NCI-H345 (cell line): ENCODE data around the gene SHANK1.

ENCODE experiments used
- DNase-seq: peaks from one replicate; lab custom pipeline; 2025; lab: John Stamatoyannopoulos, UW

Gene SHANK1

GRCh38 chr19:50686310-50687032 lies 33.1 kb downstream of the SHANK1 start:
- DNase-seq, result no peak

DNA sequence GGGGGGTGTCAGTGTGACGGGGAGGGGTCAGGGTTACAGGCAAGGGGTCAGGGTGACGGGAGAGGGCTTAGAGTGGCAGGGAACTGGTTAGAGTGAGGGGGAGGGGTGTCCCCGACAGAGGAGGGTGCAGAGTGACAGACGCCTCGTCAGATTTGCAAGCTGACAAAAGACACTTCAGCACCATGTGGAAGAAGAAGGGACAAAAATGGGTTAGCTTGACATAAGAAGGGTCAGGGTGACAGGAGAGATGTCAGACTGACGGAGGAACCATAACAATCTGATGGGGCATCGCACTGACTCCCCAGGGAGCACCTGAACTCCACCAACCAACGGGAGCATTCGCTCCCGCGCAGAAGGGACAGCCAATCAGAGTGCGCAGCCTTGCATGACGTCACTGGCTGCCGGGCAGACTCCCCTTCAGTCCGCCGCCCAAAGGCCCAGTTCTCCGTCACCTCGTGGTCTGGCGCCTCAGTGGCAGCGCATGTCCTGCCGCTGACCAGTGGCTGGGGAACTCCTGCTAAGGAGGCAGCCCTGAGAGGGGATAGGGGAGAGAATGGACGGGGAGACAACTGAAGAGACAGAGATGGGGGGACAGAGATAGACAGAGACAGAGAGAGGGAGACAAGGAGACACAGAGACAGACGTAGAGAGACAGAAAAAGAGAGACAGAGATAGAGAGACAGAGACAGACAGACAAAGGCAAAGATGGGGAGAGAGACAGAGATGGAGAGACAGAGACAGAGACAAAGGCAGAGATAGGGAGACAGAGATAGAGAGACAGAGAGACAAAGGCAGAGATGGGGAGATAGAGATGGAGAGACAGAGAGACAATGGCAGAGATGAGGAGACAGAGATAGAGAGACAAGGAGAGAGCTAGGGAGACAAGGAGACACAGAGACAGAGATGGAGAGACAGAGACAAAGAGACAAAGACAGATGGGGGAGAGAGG lies 40.2 kb downstream of the SHANK1 start:
- DNase-seq, result no peak

GRCh38 chr19:50678323-50678722 lies 41.3 kb downstream of the SHANK1 start:
- DNase-seq, result no peak

GRCh38 chr19:50677636-50678035 lies 42.0 kb downstream of the SHANK1 start:
- no peak for DNase-seq

DNA sequence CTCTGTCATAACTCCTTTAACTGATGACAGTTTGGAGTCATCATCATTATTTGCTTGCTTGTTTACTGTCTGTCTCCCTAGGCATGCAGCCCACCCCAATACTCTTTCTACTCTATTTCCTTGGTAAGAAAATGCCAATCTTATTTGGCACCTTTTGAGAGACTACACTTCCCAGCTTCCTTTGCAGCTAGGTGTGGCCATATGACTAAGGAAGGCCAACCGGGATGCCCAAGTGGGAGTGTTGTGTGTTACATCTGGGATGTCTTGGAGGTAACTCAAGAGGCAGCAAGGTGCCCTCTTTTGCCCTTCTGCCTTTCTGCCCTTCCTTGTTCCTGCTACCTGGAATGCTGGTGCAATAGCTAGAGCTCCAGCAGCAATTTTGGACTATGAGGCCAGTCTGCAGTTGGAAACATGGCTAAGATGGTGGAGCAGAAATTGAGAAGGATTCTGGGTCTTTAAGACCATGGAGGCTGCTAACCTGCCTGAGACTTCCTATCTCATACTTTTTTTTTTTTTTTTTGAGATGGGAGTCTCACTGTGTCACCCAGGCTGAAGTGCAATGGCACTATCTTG lies 42.9 kb downstream of the SHANK1 start:
- DNase-seq, result no peak

GRCh38 chr19:50673118-50673517 lies 46.5 kb downstream of the SHANK1 start:
- DNase-seq, result no peak

DNA sequence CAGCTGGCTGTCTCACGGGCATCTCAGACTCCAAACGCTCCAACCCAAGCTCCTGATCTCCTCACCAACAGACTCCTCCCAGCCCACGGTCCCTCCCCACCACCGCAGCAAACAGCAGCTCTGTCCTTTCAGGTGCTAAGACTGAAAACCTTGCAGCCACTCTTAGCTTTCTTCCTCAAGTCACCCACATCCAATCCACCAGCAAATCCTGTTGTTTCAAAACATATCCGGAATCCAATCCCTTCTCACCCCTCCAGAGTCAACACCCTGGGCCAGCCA lies 49.6 kb downstream of the SHANK1 start:
- DNase-seq, result no peak

DNA sequence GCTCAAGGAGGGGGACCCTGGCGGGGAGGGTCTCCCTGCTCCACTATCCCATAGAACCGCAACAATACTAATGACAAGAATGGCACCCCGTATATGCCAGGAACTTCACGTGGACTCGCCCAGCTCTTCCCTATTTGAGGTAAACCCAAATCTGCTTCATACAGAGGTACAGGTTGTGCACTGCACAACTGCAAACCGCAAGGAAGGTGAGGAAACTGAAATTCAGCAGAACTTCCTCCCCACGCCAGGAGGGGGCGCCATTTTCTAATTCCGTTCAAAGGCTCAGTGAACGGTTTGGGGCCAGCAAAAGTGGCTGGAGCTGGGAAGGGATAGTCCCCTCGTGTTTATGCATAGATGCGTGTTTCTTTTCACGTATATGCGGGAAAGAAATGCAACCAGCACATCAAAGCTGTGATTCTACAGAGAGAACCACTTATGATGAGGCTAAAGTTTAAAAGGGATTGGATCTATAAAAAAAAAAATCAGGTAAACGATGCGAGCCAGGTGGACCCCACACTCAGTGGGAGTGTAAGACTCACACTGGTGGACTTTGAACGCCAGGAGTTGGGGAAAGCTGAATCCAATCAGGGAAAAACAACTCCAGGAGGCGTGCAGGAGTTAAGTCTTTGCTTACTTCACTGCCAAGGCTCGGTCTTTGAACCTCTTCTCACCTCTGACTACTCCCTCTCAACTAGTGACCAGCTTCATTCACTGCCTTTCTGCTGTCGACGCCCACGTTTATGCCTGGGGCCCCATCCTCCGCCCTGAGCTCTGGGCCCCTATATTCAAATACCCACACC lies 50.1 kb downstream of the SHANK1 start:
- DNase-seq, result no peak

- DNase-seq, result no peak
Measured at GRCh38 chr19:50668879-50669278, 50.7 kb downstream of the SHANK1 start.

DNA sequence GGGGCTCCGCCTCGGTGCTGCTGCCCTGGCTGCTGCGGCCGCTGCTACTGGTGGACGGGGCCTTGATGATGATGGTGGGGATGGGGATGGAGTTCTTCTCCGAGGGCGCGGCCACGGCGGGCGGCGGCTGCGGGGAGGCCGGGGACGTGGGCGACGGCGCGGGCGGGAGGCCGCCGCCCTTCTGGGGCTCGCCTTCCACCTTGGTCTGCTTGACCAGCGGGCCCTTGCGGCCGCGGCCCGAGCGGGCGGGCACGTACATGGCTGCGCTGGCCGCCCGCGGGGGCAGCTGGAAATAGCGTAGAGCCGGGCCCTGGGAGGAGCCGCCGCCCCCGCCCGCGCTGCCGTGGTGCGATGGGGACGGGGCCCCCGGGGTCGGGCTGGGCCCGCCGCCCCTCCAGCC lies 51.2 kb downstream of the SHANK1 start:
- no peak for DNase-seq

DNA sequence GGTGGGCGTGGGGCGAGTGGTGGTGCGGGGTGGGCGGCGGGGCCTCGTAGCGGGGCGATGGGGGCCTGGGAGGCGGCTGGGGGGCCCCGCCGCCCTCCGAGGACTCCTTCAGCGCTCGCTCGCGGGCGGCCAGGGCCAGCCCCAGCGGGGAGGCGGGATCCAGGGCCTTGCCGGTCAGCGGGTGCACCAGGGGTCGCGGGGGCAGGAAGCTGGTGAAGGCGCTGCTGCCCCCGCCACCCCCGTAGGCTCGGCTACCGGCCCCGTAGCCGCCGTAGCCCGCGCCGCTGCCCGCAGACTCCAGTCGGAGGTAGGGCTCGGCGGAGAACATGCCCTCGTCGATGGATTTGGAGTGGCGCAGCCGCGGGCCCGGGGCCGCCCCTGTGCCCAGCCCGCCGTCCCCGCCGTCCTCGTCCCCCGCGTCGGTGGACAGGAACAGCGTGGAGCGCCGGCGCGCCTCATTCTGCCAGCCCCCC lies 51.8 kb downstream of the SHANK1 start:
- no peak for DNase-seq

DNA sequence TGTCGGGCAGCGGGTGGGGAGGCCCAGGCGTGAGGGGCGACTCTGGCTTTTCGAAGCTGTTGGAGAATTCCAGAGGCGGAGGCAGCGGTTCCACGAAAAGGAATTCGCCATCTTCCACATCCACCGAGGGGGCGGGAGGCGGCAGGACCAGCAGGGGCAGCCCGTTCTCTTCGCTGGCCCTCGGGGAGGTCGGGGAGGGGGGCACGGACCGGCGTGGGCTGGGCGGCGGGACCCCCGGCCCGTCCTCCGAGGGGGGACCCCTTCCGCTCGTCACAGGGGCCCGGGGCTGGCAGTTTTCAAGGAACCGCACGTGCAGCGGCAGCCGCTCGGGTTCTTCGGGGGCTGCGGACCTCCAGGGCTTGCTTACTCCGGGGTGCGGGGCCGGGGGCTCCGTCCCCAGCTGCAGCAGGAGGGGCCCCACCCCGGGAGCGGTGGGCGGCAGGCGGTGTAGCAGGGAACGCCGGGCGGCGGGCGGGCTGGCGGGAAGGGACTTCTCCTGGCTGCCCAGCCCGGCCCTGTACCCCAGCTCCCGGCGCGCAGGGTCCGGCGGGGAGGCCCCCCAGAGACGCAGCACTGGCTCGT lies 52.3 kb downstream of the SHANK1 start:
- DNase-seq, result no peak

DNA sequence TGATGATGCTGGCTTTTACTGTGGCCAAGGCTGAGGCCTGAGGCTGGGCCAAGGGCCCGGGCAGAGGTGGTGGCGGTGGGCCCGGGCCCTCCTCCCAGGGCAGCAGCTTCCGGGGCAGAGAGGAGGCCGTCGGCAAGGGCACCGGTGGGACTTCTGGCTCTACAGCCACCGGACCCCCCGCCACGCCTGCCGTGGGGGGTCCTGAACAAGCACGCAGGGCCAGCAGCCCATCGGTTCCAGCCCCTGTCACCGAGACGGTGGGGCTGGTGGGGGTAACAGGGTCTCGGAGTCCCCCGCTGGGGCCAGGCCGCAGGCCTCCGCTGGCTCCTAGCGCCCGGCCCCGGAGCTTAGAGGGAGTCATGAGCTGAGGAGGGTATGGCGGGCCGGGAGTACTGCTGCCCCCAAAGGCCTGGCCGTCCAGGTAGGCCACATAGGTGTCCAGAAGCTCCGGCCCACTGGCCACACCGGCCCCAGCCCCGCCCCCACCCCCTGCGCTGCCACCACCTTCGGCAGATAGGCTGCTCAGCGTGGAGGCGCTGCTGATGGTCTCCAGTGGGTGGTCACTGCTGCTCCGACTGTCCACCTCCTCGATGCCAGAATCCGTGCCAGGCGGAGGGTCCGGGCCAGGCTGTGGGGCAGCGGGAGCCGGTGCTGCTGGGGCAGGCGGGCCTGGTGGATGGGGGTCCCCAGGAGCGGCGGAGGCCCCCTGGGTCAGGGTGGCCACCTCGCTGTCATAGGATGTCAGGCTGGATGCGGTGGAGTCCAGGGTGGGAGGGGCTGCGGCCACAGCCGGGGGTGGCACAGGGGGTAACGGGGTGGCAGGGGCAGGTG lies 53.0 kb downstream of the SHANK1 start:
- DNase-seq, result no peak

- no peak for DNase-seq
Measured at GRCh38 chr19:50664204-50664603, 55.4 kb downstream of the SHANK1 start.

DNA sequence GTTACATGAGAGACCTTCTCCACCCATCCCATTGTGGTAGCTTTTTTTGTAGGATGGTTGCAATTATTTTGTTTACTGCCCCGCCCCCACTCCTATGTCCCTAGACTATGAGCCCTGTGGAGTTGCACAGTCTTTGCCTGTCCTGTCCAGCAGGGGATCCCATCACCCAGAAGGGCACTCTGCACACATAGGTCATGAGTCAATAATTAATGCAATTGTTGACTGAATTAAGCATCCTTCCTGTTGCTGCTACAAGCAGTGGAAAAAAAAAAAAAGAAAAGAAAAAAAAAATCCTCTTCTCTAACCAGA lies 56.2 kb downstream of the SHANK1 start:
- DNase-seq, result no peak

GRCh38 chr19:50662651-50663481 lies 56.7 kb downstream of the SHANK1 start:
- DNase-seq, result no peak

GRCh38 chr19:50661766-50662650 lies 57.6 kb downstream of the SHANK1 start:
- DNase-seq, result no peak

DNA sequence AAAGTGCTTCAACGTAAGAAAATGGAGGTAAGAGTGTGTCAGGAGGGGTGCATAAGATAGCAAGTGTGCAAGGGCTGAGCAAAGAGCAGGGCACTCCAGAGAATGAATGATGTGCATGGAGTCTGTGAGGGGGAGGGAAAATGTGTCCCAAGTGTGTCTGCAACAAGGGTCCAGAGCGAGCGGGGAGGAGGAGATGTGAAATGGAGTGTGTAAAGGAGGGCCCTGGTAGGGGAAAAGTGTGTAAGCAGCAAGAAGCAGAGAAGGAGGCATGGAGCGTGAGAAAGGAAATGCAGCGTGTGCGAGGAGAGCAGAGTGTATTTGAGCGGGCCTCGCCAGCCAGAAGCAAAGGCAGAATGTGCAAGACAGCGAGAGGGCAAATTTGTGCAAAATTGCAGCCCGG lies 58.6 kb downstream of the SHANK1 start:
- DNase-seq, result no peak

DNA sequence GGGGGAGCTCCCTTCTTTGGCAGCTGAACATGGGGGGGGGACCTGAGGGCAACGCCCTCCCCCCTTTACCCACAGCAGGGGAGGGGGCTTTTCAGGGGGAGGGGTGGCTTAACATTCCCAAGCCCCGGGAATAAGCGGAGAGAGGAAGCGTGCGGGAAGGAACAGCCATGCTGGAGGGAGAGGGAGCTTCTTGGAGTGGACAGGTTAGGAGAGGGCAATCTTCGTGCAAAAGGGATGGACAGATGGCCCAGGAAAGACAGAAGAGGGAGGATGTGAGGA lies 59.6 kb downstream of the SHANK1 start:
- no peak for DNase-seq
